Astrocyte of the spinal cord (primary cell): Measurements from ENCODE around the gene DSCAML1.

Experiments
- DNase-seq: peaks from one replicate; pipeline ENCODE4 v3.0.0; 2011; ENCODE audit warnings: low read depth, low spot score
- H3K4me3 ChIP-seq: 2 replicates; pipeline ENCODE4 v1.5.1; 2011; ENCODE audit warnings: low read depth, mild to moderate bottlenecking, low read length, moderate library complexity
- CTCF ChIP-seq: IDR thresholded peaks from 2 replicates; pipeline ENCODE4 v1.5.1; 2012; ENCODE audit warnings: low read depth, mild to moderate bottlenecking, low read length, inconsistent platforms
- in situ Hi-C: cut with HindIII; loops from 2 replicates; pipeline ENCODE4 v1.10.0; 2017; ENCODE audit warnings: low sequenced_read_pairs

DSCAML1 gene

DNA sequence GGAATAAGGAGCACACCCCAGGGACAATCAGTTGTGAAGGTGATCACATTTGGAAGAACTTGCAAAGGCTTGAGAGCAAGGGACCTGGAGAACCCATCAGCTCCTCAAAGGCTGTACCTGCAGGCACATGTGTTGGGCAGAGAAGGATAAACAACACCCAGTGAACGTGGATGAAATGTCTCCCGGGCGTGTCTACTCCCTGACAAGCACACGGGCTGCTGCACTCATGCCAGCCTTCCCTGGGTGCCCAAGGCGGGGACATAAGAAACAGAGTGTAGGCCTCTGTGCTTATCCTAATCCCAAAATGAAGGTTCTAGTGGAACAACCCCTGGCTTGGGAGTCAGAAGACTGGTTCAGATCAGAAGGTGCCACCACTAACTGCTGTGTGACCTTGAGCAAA is 46.7 kb downstream of the DSCAML1 start:
- in situ Hi-C loops: no loop called here
- no peak for DNase-seq
- TF ChIP-seq CTCF: no peak
- H3K4me3 ChIP-seq: no peak overlapping the region

GRCh38 chr11:117749541-117749910 is 47.5 kb downstream of the DSCAML1 start:
- TF ChIP-seq CTCF: no peak
- no peak for DNase-seq
- H3K4me3 ChIP-seq: no peak overlapping the region
- in situ Hi-C loops: no loop called here

DNA sequence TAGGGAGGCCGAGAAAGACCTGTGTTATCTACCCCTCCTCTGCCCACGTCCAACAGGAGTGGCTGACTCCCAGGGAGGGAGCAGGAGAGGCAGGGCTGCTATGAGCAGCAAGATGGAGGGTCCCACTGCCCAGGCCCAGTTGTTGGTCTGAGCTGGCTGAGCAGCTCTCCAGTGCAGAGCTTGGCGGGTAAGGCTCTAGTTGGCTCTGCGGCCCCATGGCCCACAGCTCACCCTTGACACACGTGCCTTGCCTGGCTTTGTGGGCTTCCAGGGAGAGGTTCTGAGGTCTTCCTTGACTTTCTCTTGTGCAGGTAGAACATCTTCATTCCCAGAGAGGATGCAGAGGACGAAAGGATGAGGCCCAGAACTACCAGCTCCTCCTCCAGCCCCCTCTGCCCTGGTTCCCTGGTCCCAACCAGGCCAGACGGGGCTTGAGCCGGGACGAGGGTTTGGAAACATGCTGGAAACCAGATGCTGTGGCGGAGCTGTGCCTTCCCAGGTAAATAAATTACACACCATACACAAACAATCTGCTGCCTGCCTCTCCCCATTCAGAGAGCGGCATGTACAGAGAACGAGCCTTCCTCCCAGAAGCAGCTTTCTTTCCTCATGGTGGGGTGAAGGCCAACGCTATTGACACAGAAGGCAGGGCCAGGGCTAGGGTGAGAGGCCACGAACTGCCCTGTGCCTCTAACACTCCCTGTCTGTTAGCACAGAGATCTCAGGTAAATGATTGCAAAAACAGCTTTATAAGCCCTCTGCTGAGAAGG is 48.1 kb downstream of the DSCAML1 start:
- no peak for DNase-seq
- TF ChIP-seq CTCF: no peak
- in situ Hi-C loops: no loop called here
- H3K4me3 ChIP-seq: no peak overlapping the region

DNA sequence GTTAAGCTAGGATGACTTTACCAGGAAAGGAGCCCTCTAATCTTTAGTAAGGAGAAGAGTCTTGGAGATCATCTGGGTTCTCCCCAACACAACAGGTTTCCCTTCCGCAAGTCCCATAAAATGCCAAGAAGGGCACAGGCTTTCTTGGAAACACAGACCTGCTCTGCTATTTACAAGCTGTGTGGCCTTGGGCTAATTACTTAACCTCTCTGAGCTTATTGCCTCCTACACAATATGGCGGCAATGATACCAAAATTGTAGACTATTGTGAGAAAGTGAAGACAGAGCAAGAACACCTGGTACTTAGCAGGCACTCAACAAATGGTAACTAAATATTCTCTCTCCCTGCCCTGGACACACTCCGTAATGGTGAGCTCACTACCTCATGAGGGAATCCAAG is 49.1 kb downstream of the DSCAML1 start:
- no peak for DNase-seq
- H3K4me3 ChIP-seq: no peak overlapping the region
- no peak for TF ChIP-seq CTCF
- in situ Hi-C loops: no loop called here

GRCh38 chr11:117745346-117745745 is 51.7 kb downstream of the DSCAML1 start:
- in situ Hi-C loops: no loop called here
- no peak for DNase-seq
- no peak for TF ChIP-seq CTCF
- no peak overlapping the region for H3K4me3 ChIP-seq

- DNase-seq: no peak
- in situ Hi-C loops: no loop called here
- no peak for TF ChIP-seq CTCF
- no peak overlapping the region for H3K4me3 ChIP-seq
Measured at GRCh38 chr11:117744471-117745150, 52.4 kb downstream of the DSCAML1 start.
